Measurements from ENCODE around the gene TRPV3.
A peak's percentile ranks its signal among the peaks of the same experiment; 100 is the strongest.

TRPV3 gene

GRCh38 chr17:3545151-3545550, 12.5 kb downstream of the TRPV3 start:
- H3K4me1 ChIP-seq (ENCODE audit: control insufficient read depth, insufficient read depth, low read length), result no peaks in the 10 kb centered on the region; the same call in 1 of the 2 replicates
- H3K4me3 ChIP-seq (ENCODE audit: low read depth, low read length), result no peak overlapping the region
- no peak overlapping the region for H3K9ac ChIP-seq (ENCODE audit: low read length)
- no peaks in the 10 kb centered on the region for H3K9me3 ChIP-seq (ENCODE audit: control insufficient read depth, insufficient read depth, low read depth, low read length)
- no peaks in the 10 kb centered on the region for H3K36me3 ChIP-seq (ENCODE audit: control insufficient read depth, insufficient read depth, low read length)
- no peak overlapping the region for H3K27ac ChIP-seq (ENCODE audit: low read depth, low read length)
- no peaks in the 10 kb centered on the region for H3K27me3 ChIP-seq (ENCODE audit: control insufficient read depth, insufficient read depth, low read length)

GRCh38 chr17:3544365-3544764, 13.2 kb downstream of the TRPV3 start:
- no peak overlapping the region for H3K27ac ChIP-seq (ENCODE audit: low read depth, low read length)
- H3K9me3 ChIP-seq (ENCODE audit: control insufficient read depth, insufficient read depth, low read depth, low read length), result no peaks in the 10 kb centered on the region
- H3K9ac ChIP-seq (ENCODE audit: low read length), result no peak overlapping the region
- no peaks in the 10 kb centered on the region for H3K36me3 ChIP-seq (ENCODE audit: control insufficient read depth, insufficient read depth, low read length)
- no peaks in the 10 kb centered on the region for H3K27me3 ChIP-seq (ENCODE audit: control insufficient read depth, insufficient read depth, low read length)
- H3K4me1 ChIP-seq (ENCODE audit: control insufficient read depth, insufficient read depth, low read length), result no peaks in the 10 kb centered on the region; the same call in 1 of the 2 replicates
- H3K4me3 ChIP-seq (ENCODE audit: low read depth, low read length), result no peak overlapping the region

GRCh38 chr17:3543453-3543852, 14.2 kb downstream of the TRPV3 start:
- Histone ChIP-seq H3K4me3 (ENCODE audit: low read depth, low read length) (no peak overlapping the region), H3K4me1 (ENCODE audit: control insufficient read depth, insufficient read depth, low read length) (no peaks in the 10 kb centered on the region; the same call in 1 of the 2 replicates), H3K27ac (ENCODE audit: low read depth, low read length) (no peak overlapping the region), H3K27me3 (ENCODE audit: control insufficient read depth, insufficient read depth, low read length) (no peaks in the 10 kb centered on the region), H3K9ac (ENCODE audit: low read length) (no peak overlapping the region), H3K9me3 (ENCODE audit: control insufficient read depth, insufficient read depth, low read depth, low read length) (no peaks in the 10 kb centered on the region), H3K36me3 (ENCODE audit: control insufficient read depth, insufficient read depth, low read length) (no peaks in the 10 kb centered on the region)

GRCh38 chr17:3542410-3543088, 15.1 kb downstream of the TRPV3 start:
- no peak overlapping the region for H3K9ac ChIP-seq (ENCODE audit: low read length)
- H3K27me3 ChIP-seq (ENCODE audit: control insufficient read depth, insufficient read depth, low read length), result no peaks in the 10 kb centered on the region
- H3K4me3 ChIP-seq (ENCODE audit: low read depth, low read length), result no peak overlapping the region
- no peaks in the 10 kb centered on the region; the same call in 1 of the 2 replicates for H3K4me1 ChIP-seq (ENCODE audit: control insufficient read depth, insufficient read depth, low read length)
- no peak overlapping the region for H3K27ac ChIP-seq (ENCODE audit: low read depth, low read length)
- no peaks in the 10 kb centered on the region for H3K36me3 ChIP-seq (ENCODE audit: control insufficient read depth, insufficient read depth, low read length)
- H3K9me3 ChIP-seq (ENCODE audit: control insufficient read depth, insufficient read depth, low read depth, low read length), result no peaks in the 10 kb centered on the region

- Histone ChIP-seq H3K36me3 (ENCODE audit: control insufficient read depth, insufficient read depth, low read length) (no peaks in the 10 kb centered on the region), H3K4me1 (ENCODE audit: control insufficient read depth, insufficient read depth, low read length) (peaks cover 5% of the 10 kb centered on the region), H3K9ac (ENCODE audit: low read length) (no peak overlapping the region), H3K4me3 (ENCODE audit: low read depth, low read length) (no peak overlapping the region), H3K9me3 (ENCODE audit: control insufficient read depth, insufficient read depth, low read depth, low read length) (no peaks in the 10 kb centered on the region), H3K27me3 (ENCODE audit: control insufficient read depth, insufficient read depth, low read length) (no peaks in the 10 kb centered on the region), H3K27ac (ENCODE audit: low read depth, low read length) (no peak overlapping the region)
Observed at GRCh38 chr17:3539881-3540540, 17.6 kb downstream of the TRPV3 start.

GRCh38 chr17:3536716-3537115, 20.9 kb downstream of the TRPV3 start:
- no peak overlapping the region for H3K4me3 ChIP-seq (ENCODE audit: low read depth, low read length)
- no peaks in the 10 kb centered on the region for H3K9me3 ChIP-seq (ENCODE audit: control insufficient read depth, insufficient read depth, low read depth, low read length)
- H3K36me3 ChIP-seq (ENCODE audit: control insufficient read depth, insufficient read depth, low read length), result no peaks in the 10 kb centered on the region
- H3K4me1 ChIP-seq (ENCODE audit: control insufficient read depth, insufficient read depth, low read length), result peaks cover 5% of the 10 kb centered on the region
- H3K9ac ChIP-seq (ENCODE audit: low read length), result no peak overlapping the region
- no peak overlapping the region for H3K27ac ChIP-seq (ENCODE audit: low read depth, low read length)
- H3K27me3 ChIP-seq (ENCODE audit: control insufficient read depth, insufficient read depth, low read length), result no peaks in the 10 kb centered on the region

GRCh38 chr17:3535253-3535995, 22.2 kb downstream of the TRPV3 start:
- Histone ChIP-seq H3K36me3 (ENCODE audit: control insufficient read depth, insufficient read depth, low read length) (no peaks in the 10 kb centered on the region), H3K4me1 (ENCODE audit: control insufficient read depth, insufficient read depth, low read length) (peaks cover 10% of the 10 kb centered on the region), H3K9me3 (ENCODE audit: control insufficient read depth, insufficient read depth, low read depth, low read length) (no peaks in the 10 kb centered on the region), H3K4me3 (ENCODE audit: low read depth, low read length) (peak overlapping the region; percentile 63), H3K27me3 (ENCODE audit: control insufficient read depth, insufficient read depth, low read length) (no peaks in the 10 kb centered on the region), H3K9ac (ENCODE audit: low read length) (peak overlapping the region; percentile 46), H3K27ac (ENCODE audit: low read depth, low read length) (no peak overlapping the region)

GRCh38 chr17:3534881-3535252, 22.7 kb downstream of the TRPV3 start:
- Histone ChIP-seq H3K27ac (ENCODE audit: low read depth, low read length) (no peak overlapping the region), H3K4me3 (ENCODE audit: low read depth, low read length) (no peak overlapping the region), H3K9me3 (ENCODE audit: control insufficient read depth, insufficient read depth, low read depth, low read length) (no peaks in the 10 kb centered on the region), H3K9ac (ENCODE audit: low read length) (no peak overlapping the region), H3K27me3 (ENCODE audit: control insufficient read depth, insufficient read depth, low read length) (no peaks in the 10 kb centered on the region), H3K36me3 (ENCODE audit: control insufficient read depth, insufficient read depth, low read length) (no peaks in the 10 kb centered on the region), H3K4me1 (ENCODE audit: control insufficient read depth, insufficient read depth, low read length) (peaks cover 16% of the 10 kb centered on the region)

GRCh38 chr17:3533752-3534151, 23.9 kb downstream of the TRPV3 start:
- no peaks in the 10 kb centered on the region for H3K36me3 ChIP-seq (ENCODE audit: control insufficient read depth, insufficient read depth, low read length)
- no peak overlapping the region for H3K4me3 ChIP-seq (ENCODE audit: low read depth, low read length)
- no peaks in the 10 kb centered on the region for H3K27me3 ChIP-seq (ENCODE audit: control insufficient read depth, insufficient read depth, low read length)
- H3K9ac ChIP-seq (ENCODE audit: low read length), result no peak overlapping the region
- no peaks in the 10 kb centered on the region for H3K9me3 ChIP-seq (ENCODE audit: control insufficient read depth, insufficient read depth, low read depth, low read length)
- peaks cover 25% of the 10 kb centered on the region for H3K4me1 ChIP-seq (ENCODE audit: control insufficient read depth, insufficient read depth, low read length)
- H3K27ac ChIP-seq (ENCODE audit: low read depth, low read length), result no peak overlapping the region

GRCh38 chr17:3532859-3533142, 24.8 kb downstream of the TRPV3 start:
- peaks cover 32% of the 10 kb centered on the region for H3K4me1 ChIP-seq (ENCODE audit: control insufficient read depth, insufficient read depth, low read length)
- no peak overlapping the region for H3K4me3 ChIP-seq (ENCODE audit: low read depth, low read length)
- no peaks in the 10 kb centered on the region for H3K36me3 ChIP-seq (ENCODE audit: control insufficient read depth, insufficient read depth, low read length)
- H3K27me3 ChIP-seq (ENCODE audit: control insufficient read depth, insufficient read depth, low read length), result no peaks in the 10 kb centered on the region
- H3K27ac ChIP-seq (ENCODE audit: low read depth, low read length), result no peak overlapping the region
- H3K9me3 ChIP-seq (ENCODE audit: control insufficient read depth, insufficient read depth, low read depth, low read length), result no peaks in the 10 kb centered on the region
- H3K9ac ChIP-seq (ENCODE audit: low read length), result no peak overlapping the region

- Histone ChIP-seq H3K4me3 (ENCODE audit: low read depth, low read length) (no peak overlapping the region), H3K27me3 (ENCODE audit: control insufficient read depth, insufficient read depth, low read length) (no peaks in the 10 kb centered on the region), H3K36me3 (ENCODE audit: control insufficient read depth, insufficient read depth, low read length) (no peaks in the 10 kb centered on the region), H3K9me3 (ENCODE audit: control insufficient read depth, insufficient read depth, low read depth, low read length) (no peaks in the 10 kb centered on the region), H3K27ac (ENCODE audit: low read depth, low read length) (no peak overlapping the region), H3K9ac (ENCODE audit: low read length) (no peak overlapping the region), H3K4me1 (ENCODE audit: control insufficient read depth, insufficient read depth, low read length) (peaks cover 32% of the 10 kb centered on the region)
Observed at GRCh38 chr17:3532106-3532858, 25.3 kb downstream of the TRPV3 start.

Measured in HUES6 (cell line).